ENCODE results near the gene LRRN2.

Gene LRRN2

GRCh38 chr1:204592246-204592948, 93.1 kb downstream of the LRRN2 start:
- no peak for DNase-seq

- DNase-seq, result no peak
These were observed 94.0 kb downstream of the LRRN2 start for GRCh38 chr1:204591473-204592090.

- no peak for DNase-seq
These were observed 96.0 kb downstream of the LRRN2 start for GRCh38 chr1:204589409-204590038.

- DNase-seq, result no peak
These were observed 96.7 kb downstream of the LRRN2 start for GRCh38 chr1:204588826-204589225.

- no peak for DNase-seq
These were observed 97.9 kb downstream of the LRRN2 start for GRCh38 chr1:204587621-204588020.

- DNase-seq, result peak; percentile 13
These were observed 100.7 kb downstream of the LRRN2 start for GRCh38 chr1:204584699-204585372.

GRCh38 chr1:204583909-204584632, 101.5 kb downstream of the LRRN2 start:
- no peak for DNase-seq

GRCh38 chr1:204581759-204582158, 103.8 kb downstream of the LRRN2 start:
- DNase-seq, result no peak

- DNase-seq, result no peak
These were observed 104.7 kb downstream of the LRRN2 start for GRCh38 chr1:204580862-204581261.

- no peak for DNase-seq
These were observed 105.9 kb downstream of the LRRN2 start for GRCh38 chr1:204579681-204580080.

GRCh38 chr1:204578867-204579664, 106.5 kb downstream of the LRRN2 start:
- no peak for DNase-seq

- no peak for DNase-seq
These were observed 107.6 kb downstream of the LRRN2 start for GRCh38 chr1:204577794-204578478.

GRCh38 chr1:204576422-204576821, 109.1 kb downstream of the LRRN2 start:
- DNase-seq, result no peak

- no peak for DNase-seq
These were observed 110.0 kb downstream of the LRRN2 start for GRCh38 chr1:204575221-204576190.

GRCh38 chr1:204574865-204575163, 110.7 kb downstream of the LRRN2 start:
- DNase-seq, result no peak

GRCh38 chr1:204574016-204574864, 111.3 kb downstream of the LRRN2 start:
- no peak for DNase-seq

- no peak for DNase-seq
These were observed 112.3 kb downstream of the LRRN2 start for GRCh38 chr1:204572923-204573922.

- DNase-seq, result no peak
These were observed 113.9 kb downstream of the LRRN2 start for GRCh38 chr1:204571631-204572030.

Data from CD4-positive, alpha-beta T cell treated with Interferon gamma for 1 hour (primary cell).